GM19099 (cell line): Measurements from ENCODE around the gene NUP153.

Experiments used
- POLR2A ChIP-seq: IDR thresholded peaks from 3 replicates; pipeline ENCODE4 v1.6.1; 2011; ENCODE audit warnings: low read depth; ENCODE audit not compliant: insufficient read length; ENCODE audit errors: extremely low read depth

The NUP153 gene

GRCh38 chr6:17599877-17600526 lies 106.7 kb downstream of the NUP153 start, which contains the start of gene FAM8A1:
Gene FAM8A1, plus strand, starts transcription at chr6:17600302. Its CDS starts 108 bp downstream, at chr6:17600410.
- TF ChIP-seq POLR2A: peak; percentile 65

GRCh38 chr6:17596085-17596484 lies 110.6 kb downstream of the NUP153 start:
- TF ChIP-seq POLR2A: no peak

- no peak for TF ChIP-seq POLR2A
Measured at GRCh38 chr6:17593246-17593645, 113.5 kb downstream of the NUP153 start.

GRCh38 chr6:17591287-17591686 lies 115.4 kb downstream of the NUP153 start:
- TF ChIP-seq POLR2A: no peak

- no peak for TF ChIP-seq POLR2A
Measured at GRCh38 chr6:17589406-17590096, 117.2 kb downstream of the NUP153 start.

GRCh38 chr6:17588011-17588410 lies 118.7 kb downstream of the NUP153 start:
- no peak for TF ChIP-seq POLR2A

GRCh38 chr6:17585766-17586490 lies 120.8 kb downstream of the NUP153 start:
- no peak for TF ChIP-seq POLR2A

- TF ChIP-seq POLR2A: no peak
Measured at GRCh38 chr6:17584241-17584803, 122.4 kb downstream of the NUP153 start.

- TF ChIP-seq POLR2A: no peak
Measured at GRCh38 chr6:17583811-17584210, 122.9 kb downstream of the NUP153 start.

- no peak for TF ChIP-seq POLR2A
Measured at GRCh38 chr6:17580518-17581048, 126.1 kb downstream of the NUP153 start.

- no peak for TF ChIP-seq POLR2A
Measured at GRCh38 chr6:17577059-17577458, 129.7 kb downstream of the NUP153 start.

GRCh38 chr6:17574866-17575560 lies 131.7 kb downstream of the NUP153 start:
- no peak for TF ChIP-seq POLR2A

- TF ChIP-seq POLR2A: no peak
Measured at GRCh38 chr6:17565399-17565798, 141.3 kb downstream of the NUP153 start.
